CD4-positive, alpha-beta memory T cell (primary cell): Measurements from ENCODE around the gene ASRGL1. TPM values are rescaled to one million over a fixed set of nuclear protein-coding genes. Genes with fewer than 3 reads are reported as not detected.
A peak's percentile ranks its signal among the peaks of the same experiment; 100 is the strongest.

Experiments
- CTCF ChIA-PET: fragments of 350-600 bp; sonication (Branson Sonifier 250); formaldehyde crosslinking; loops from one replicate; lab custom pipeline; 2021; ENCODE audit warnings: inconsistent platforms; ENCODE audit not compliant: partially characterized antibody; lab: Charles Lee
- POLR2A ChIA-PET: fragments of 350-600 bp; sonication (Branson Sonifier 250); formaldehyde crosslinking; loops from one replicate; lab custom pipeline; 2021; ENCODE audit not compliant: partially characterized antibody; lab: Charles Lee
- DNase-seq, 5 donors: peaks; one replicate each; pipeline versions ENCODE4 v3.0.0 to v3.0.0-alpha.2; 2020 to 2022; ENCODE audit warnings: mixed read lengths in 1 of 5
- H3K27ac ChIP-seq: one replicate; pipeline ENCODE4 v1.7.0; 2013; ENCODE audit warnings: low read depth, low read length
- H3K27me3 ChIP-seq: 2 replicates; pipeline ENCODE4 v1.7.0; 2013; ENCODE audit warnings: mild to moderate bottlenecking, low read length, moderate library complexity; ENCODE audit not compliant: insufficient read depth
- H3K36me3 ChIP-seq: 2 replicates; pipeline ENCODE4 v1.7.0; 2013; ENCODE audit warnings: mild to moderate bottlenecking, low read length, moderate library complexity; ENCODE audit not compliant: insufficient read depth
- H3K4me1 ChIP-seq: 2 replicates; pipeline ENCODE4 v1.7.0; 2013; ENCODE audit warnings: mild to moderate bottlenecking, low read length, moderate library complexity; ENCODE audit not compliant: insufficient read depth
- H3K4me3 ChIP-seq, 2 donors: one replicate each; pipeline ENCODE4 v1.7.0; 2013; ENCODE audit warnings: low read length in 2 of 2, mild to moderate bottlenecking in 1 of 2
- H3K9me3 ChIP-seq, 2 donors: one replicate each; pipeline ENCODE4 v1.7.0; 2013; ENCODE audit warnings: low read length in 2 of 2, control low read depth in 1 of 2; ENCODE audit not compliant: control insufficient read depth in 1 of 2
- H3K27ac Mint-ChIP-seq, 7 donors: one replicate each; pipeline ENCODE4 v1.8.0; 2020 to 2021; ENCODE audit warnings: mixed read lengths in 7 of 7, mild to moderate bottlenecking in 6 of 7, inconsistent platforms in 3 of 7, moderate library complexity in 3 of 7
- H3K27me3 Mint-ChIP-seq, 2 donors: one replicate each; pipeline ENCODE4 v1.8.0; 2020 to 2021; ENCODE audit warnings: mixed read lengths in 2 of 2
- H3K36me3 Mint-ChIP-seq, 2 donors: one replicate each; pipeline ENCODE4 v1.8.0; 2020 to 2021; ENCODE audit warnings: mixed read lengths in 2 of 2, inconsistent platforms in 1 of 2, mild to moderate bottlenecking in 1 of 2
- H3K4me1 Mint-ChIP-seq, 4 donors: one replicate each; pipeline ENCODE4 v1.8.0; 2020 to 2021; ENCODE audit warnings: mixed read lengths in 4 of 4, mild to moderate bottlenecking in 1 of 4
- H3K4me3 Mint-ChIP-seq, 8 donors: one replicate each; pipeline ENCODE4 v1.8.0; 2020 to 2021; ENCODE audit warnings: mixed read lengths in 8 of 8, mild to moderate bottlenecking in 7 of 8, moderate library complexity in 6 of 8, inconsistent platforms in 3 of 8
- H3K9me3 Mint-ChIP-seq, 8 donors: one replicate each; pipeline ENCODE4 v1.8.0; 2020 to 2021; ENCODE audit warnings: mixed read lengths in 8 of 8, mild to moderate bottlenecking in 5 of 8, inconsistent platforms in 3 of 8, moderate library complexity in 1 of 8
- intact Hi-C: fragments of 100-400 bp; cut with micrococcal nuclease; formaldehyde crosslinking; loops from one replicate; pipeline ENCODE4 v1.15.1; 2023
- polyA plus RNA-seq, 2 donors: library from polyadenylated mRNA; unstranded; fragments of 300-500 nt; fragmentation: Illumina TruSeq; gene quantifications; one replicate each; pipeline ENCODE4 v1.2.3, GENCODE V29; 2021
- total RNA-seq, 2 experiments: library from RNA; stranded (reverse); gene quantifications; one replicate each; pipeline ENCODE4 v1.2.3, GENCODE V29; 2021

The ASRGL1 gene
- total and polyA plus RNA-seq, 4 experiments from 2014 or later: 1.2 to 2.1 (median 1.6) TPM

DNA sequence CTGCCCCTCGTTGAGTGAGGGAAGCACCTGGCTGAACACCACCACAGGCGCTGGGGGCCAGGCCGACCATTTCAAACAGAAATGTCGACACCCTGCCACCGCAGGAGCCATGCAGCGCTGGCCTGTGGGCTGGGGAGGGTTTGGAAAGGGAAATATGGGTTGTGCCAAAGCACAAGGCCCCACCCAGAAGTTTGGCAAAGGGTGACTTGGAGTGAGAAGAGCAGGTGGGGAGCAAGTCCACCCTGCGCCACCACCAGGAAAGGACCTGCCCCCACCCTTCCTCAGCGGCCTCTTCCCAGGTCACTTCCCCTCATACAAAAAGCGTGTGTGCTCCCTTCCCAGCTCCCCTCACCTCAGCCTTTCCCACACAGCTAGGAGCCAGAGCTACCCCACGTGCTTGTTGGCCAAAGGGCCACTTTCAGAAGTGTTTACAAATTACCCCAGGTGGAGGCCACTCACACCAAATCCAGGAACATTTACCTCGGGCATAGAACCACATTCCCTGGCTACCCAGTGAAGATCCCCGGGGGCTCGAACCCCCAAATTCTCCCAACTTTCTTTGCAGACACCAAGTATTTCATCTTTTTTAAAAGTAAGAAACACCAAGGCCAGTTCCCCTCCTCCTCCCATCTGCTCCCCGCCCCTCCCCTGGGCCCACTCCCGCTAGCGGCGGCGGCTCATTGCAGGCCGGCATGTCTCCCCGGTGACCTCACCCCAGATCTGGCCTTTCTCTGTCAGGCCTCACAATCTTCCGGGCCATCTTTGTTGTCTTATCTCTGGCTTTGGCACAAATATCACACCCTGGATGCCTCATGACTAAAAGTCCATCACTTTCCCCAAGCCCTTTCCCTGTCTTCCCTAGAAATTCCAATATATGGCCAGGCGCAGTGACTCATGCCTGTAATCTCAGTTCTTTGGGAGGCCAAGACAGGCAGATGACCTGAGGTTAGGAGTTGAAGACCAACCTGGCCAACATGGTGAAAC, 61.1 kb downstream of the ASRGL1 start:
- intact Hi-C loops: loop anchor here (10.0 kb wide), 1 partner anchor 486 kb away; the partner anchor contains the start of gene SLC3A2

GRCh38 chr11:62399172-62399877, 62.1 kb downstream of the ASRGL1 start:
- H3K9me3 Mint-ChIP-seq: peaks cover 0 to 1% (median 0%) of the 10 kb centered on the region in 8 donors
- H3K9me3 ChIP-seq: no peaks in the 10 kb centered on the region
- no peak overlapping the region for H3K4me3 ChIP-seq
- ChIA-PET POLR2A (no interaction called here), CTCF (interaction anchor here (0.6 to 2.1 kb wide), 4 partner anchors 12 to 144 kb away, joined by 3 to 12 read pairs (median 4); no protein-coding TSS in a partner anchor)
- no peak for DNase-seq
- no peaks in the 10 kb centered on the region for H3K36me3 Mint-ChIP-seq
- H3K4me1 ChIP-seq: peaks cover 51% of the 10 kb centered on the region
- peak overlapping the region in 2 of 8 donors; percentile 24 to 35 for H3K4me3 Mint-ChIP-seq
- peak overlapping the region in 3 of 7 donors; percentile 13 to 75 (median 32) for H3K27ac Mint-ChIP-seq
- H3K27me3 Mint-ChIP-seq: no peaks in the 10 kb centered on the region
- no peaks in the 10 kb centered on the region for H3K36me3 ChIP-seq
- no peak overlapping the region for H3K27ac ChIP-seq
- H3K27me3 ChIP-seq: no peaks in the 10 kb centered on the region
- H3K4me1 Mint-ChIP-seq: peaks cover 26 to 37% (median 33%) of the 10 kb centered on the region in 4 donors
- intact Hi-C loops: loop anchor here (10.0 kb wide), 1 partner anchor 485 kb away; the partner anchor contains the start of gene SLC3A2

More for the DNA sequence above, 61.1 kb downstream of the ASRGL1 start:
- POLR2A ChIA-PET: no interaction called here
- Histone ChIP-seq H3K4me3 (no peak overlapping the region), H3K4me1 (peaks cover 53% of the 10 kb centered on the region), H3K27ac (no peak overlapping the region), H3K9me3 (no peaks in the 10 kb centered on the region), H3K27me3 (no peaks in the 10 kb centered on the region), H3K36me3 (no peaks in the 10 kb centered on the region)
- Mint-ChIP-seq H3K36me3 (no peaks in the 10 kb centered on the region), H3K27me3 (no peaks in the 10 kb centered on the region), H3K4me1 (peaks cover 26 to 35% (median 32%) of the 10 kb centered on the region in 4 donors), H3K27ac (peak overlapping the region in 3 of 7 donors; percentile 28 to 77 (median 61)), H3K4me3 (no peak overlapping the region), H3K9me3 (no peaks in the 10 kb centered on the region)
- no peak for DNase-seq
- CTCF ChIA-PET: interaction anchor here (0.6 to 0.9 kb wide), 2 partner anchors 11 to 159 kb away, joined by 3 read pairs; no protein-coding TSS in a partner anchor

- Histone ChIP-seq H3K36me3 (no peaks in the 10 kb centered on the region), H3K27me3 (no peaks in the 10 kb centered on the region), H3K9me3 (no peaks in the 10 kb centered on the region), H3K4me1 (peaks cover 48% of the 10 kb centered on the region), H3K27ac (no peak overlapping the region), H3K4me3 (no peak overlapping the region)
- intact Hi-C loops: loop anchor here (10.0 kb wide), 1 partner anchor 485 kb away; the partner anchor contains the start of gene SLC3A2
- POLR2A ChIA-PET: interaction anchor here (1.0 to 1.8 kb wide), 6 partner anchors 25 to 230 kb away, joined by 3 to 8 read pairs (median 4); partner anchors contain the start of genes MTA2 and TUT1
- Mint-ChIP-seq H3K27me3 (no peaks in the 10 kb centered on the region), H3K36me3 (no peaks in the 10 kb centered on the region), H3K4me3 (peak overlapping the region in 2 of 8 donors; percentile 31 to 35), H3K27ac (no peak overlapping the region), H3K9me3 (peaks cover 0 to 1% (median 0%) of the 10 kb centered on the region in 8 donors), H3K4me1 (peaks cover 23 to 35% (median 29%) of the 10 kb centered on the region in 4 donors)
- no peak for DNase-seq
- CTCF ChIA-PET: interaction anchor here (0.6 to 2.8 kb wide), 6 partner anchors 20 to 300 kb away, joined by 3 to 12 read pairs (median 6); no protein-coding TSS in a partner anchor
Observed at GRCh38 chr11:62399878-62400266, 62.6 kb downstream of the ASRGL1 start.

- Mint-ChIP-seq H3K27ac (peak overlapping the region in 1 of 7 donors; percentile 37), H3K9me3 (peaks cover 0 to 1% (median 0%) of the 10 kb centered on the region in 8 donors), H3K27me3 (peaks cover 0 to 1% of the 10 kb centered on the region in 2 donors), H3K36me3 (no peaks in the 10 kb centered on the region), H3K4me1 (peaks cover 22 to 33% (median 27%) of the 10 kb centered on the region in 4 donors), H3K4me3 (peak overlapping the region in 3 of 8 donors; percentile 29 to 35 (median 31))
- Histone ChIP-seq H3K36me3 (no peaks in the 10 kb centered on the region), H3K4me3 (no peak overlapping the region), H3K4me1 (peaks cover 44% of the 10 kb centered on the region), H3K9me3 (no peaks in the 10 kb centered on the region), H3K27ac (no peak overlapping the region), H3K27me3 (no peaks in the 10 kb centered on the region)
- POLR2A ChIA-PET: interaction anchor here (1.0 to 1.8 kb wide), 6 partner anchors 24 to 230 kb away, joined by 3 to 8 read pairs (median 4); partner anchors contain the start of genes MTA2 and TUT1
- CTCF ChIA-PET: interaction anchor here (0.6 to 4.7 kb wide), 7 partner anchors 7 to 300 kb away, joined by 3 to 35 read pairs (median 6); no protein-coding TSS in a partner anchor
- no peak for DNase-seq
- intact Hi-C loops: no loop called here
Observed at GRCh38 chr11:62400281-62400680, 63.0 kb downstream of the ASRGL1 start.

- H3K9me3 Mint-ChIP-seq: peaks cover 0 to 1% (median 0%) of the 10 kb centered on the region in 8 donors
- H3K4me1 ChIP-seq: peaks cover 44% of the 10 kb centered on the region
- no peaks in the 10 kb centered on the region for H3K27me3 ChIP-seq
- no peak for DNase-seq
- H3K4me3 ChIP-seq: no peak overlapping the region
- no peak overlapping the region for H3K27ac ChIP-seq
- no peaks in the 10 kb centered on the region for H3K36me3 ChIP-seq
- peak overlapping the region in 2 of 8 donors; percentile 10 to 23 for H3K4me3 Mint-ChIP-seq
- ChIA-PET CTCF (interaction anchor here (0.6 to 4.7 kb wide), 6 partner anchors 7 to 526 kb away, joined by 4 to 35 read pairs (median 9); no protein-coding TSS in a partner anchor), POLR2A (interaction anchor here (1.0 to 2.1 kb wide), 8 partner anchors 24 to 229 kb away, joined by 3 to 10 read pairs (median 4); partner anchors contain the start of genes MTA2 and TUT1)
- intact Hi-C loops: no loop called here
- no peaks in the 10 kb centered on the region for H3K36me3 Mint-ChIP-seq
- no peaks in the 10 kb centered on the region for H3K9me3 ChIP-seq
- peaks cover 0 to 1% of the 10 kb centered on the region in 2 donors for H3K27me3 Mint-ChIP-seq
- peaks cover 22 to 33% (median 27%) of the 10 kb centered on the region in 4 donors for H3K4me1 Mint-ChIP-seq
- H3K27ac Mint-ChIP-seq: peak overlapping the region in 1 of 7 donors; percentile 37
Observed at GRCh38 chr11:62400760-62401159, 63.5 kb downstream of the ASRGL1 start.

- Mint-ChIP-seq H3K36me3 (no peaks in the 10 kb centered on the region), H3K9me3 (peaks cover 0 to 1% (median 0%) of the 10 kb centered on the region in 8 donors), H3K27ac (peak overlapping the region in 6 of 7 donors; percentile 75 to 94 (median 85)), H3K4me3 (peak overlapping the region; percentile 48 to 88 (median 80)), H3K27me3 (peaks cover 0 to 1% of the 10 kb centered on the region in 2 donors), H3K4me1 (peaks cover 22 to 33% (median 27%) of the 10 kb centered on the region in 4 donors)
- peak overlapping the region in 1 of 2 donors; percentile 11 for H3K4me3 ChIP-seq
- intact Hi-C loops: no loop called here
- H3K27me3 ChIP-seq: no peaks in the 10 kb centered on the region
- DNase-seq: no peak
- peaks cover 44% of the 10 kb centered on the region for H3K4me1 ChIP-seq
- H3K36me3 ChIP-seq: no peaks in the 10 kb centered on the region
- ChIA-PET CTCF (interaction anchor here (0.6 to 4.7 kb wide), 12 partner anchors 8 to 526 kb away, joined by 3 to 35 read pairs (median 6); no protein-coding TSS in a partner anchor), POLR2A (interaction anchor here (1.1 to 2.1 kb wide), 10 partner anchors 23 to 438 kb away, joined by 3 to 10 read pairs (median 6); partner anchors contain the start of genes EEF1G, HNRNPUL2, TUT1 and WDR74)
- no peaks in the 10 kb centered on the region for H3K9me3 ChIP-seq
- peak overlapping the region; percentile 47 for H3K27ac ChIP-seq
Observed at GRCh38 chr11:62401356-62401755, 64.1 kb downstream of the ASRGL1 start.
